Smooth muscle cell (in vitro differentiated cells): ENCODE results near the gene C20orf204. TPM values are rescaled to one million over a fixed set of nuclear protein-coding genes. Genes with fewer than 3 reads are reported as not detected.

ENCODE experiments used
- DNase-seq: peaks from one replicate; lab custom pipeline; 2025; ENCODE audit not compliant: unreplicated experiment; lab: John Stamatoyannopoulos, UW
- H2AFZ ChIP-seq: fragments of 200-600 bp; sonication (generic); 2 replicates; pipeline ENCODE4 v1.6.0; 2016; ENCODE audit warnings: antibody characterized with exemption, low read depth, mild to moderate bottlenecking
- H3F3A ChIP-seq: fragments of 200-600 bp; sonication (generic); 2 replicates; pipeline ENCODE4 v1.6.0; 2017; ENCODE audit warnings: antibody characterized with exemption, low read depth
- H3K27ac ChIP-seq: fragments of 200-600 bp; sonication (generic); 2 replicates; pipeline ENCODE4 v1.5.1; 2016; ENCODE audit warnings: low read depth, mild to moderate bottlenecking
- H3K27me3 ChIP-seq: fragments of 200-600 bp; sonication (generic); 2 replicates; pipeline ENCODE4 v1.6.1; 2016; ENCODE audit warnings: low read depth, mild to moderate bottlenecking
- H3K36me3 ChIP-seq: fragments of 200-600 bp; sonication (generic); 2 replicates; pipeline ENCODE4 v1.5.1; 2016; ENCODE audit warnings: low read depth
- H3K4me1 ChIP-seq: fragments of 200-600 bp; sonication (generic); 2 replicates; pipeline ENCODE4 v1.5.1; 2016; ENCODE audit warnings: low read depth
- H3K4me2 ChIP-seq: fragments of 200-600 bp; sonication (generic); 2 replicates; pipeline ENCODE4 v1.6.0; 2016; ENCODE audit warnings: mild to moderate bottlenecking
- H3K4me3 ChIP-seq: fragments of 200-600 bp; sonication (generic); 2 replicates; pipeline ENCODE4 v1.5.1; 2016; ENCODE audit warnings: mild to moderate bottlenecking
- H3K79me2 ChIP-seq: fragments of 200-600 bp; sonication (generic); 2 replicates; pipeline ENCODE4 v1.6.0; 2016; ENCODE audit warnings: low read depth, mild to moderate bottlenecking
- H3K9ac ChIP-seq: fragments of 200-600 bp; sonication (generic); 2 replicates; pipeline ENCODE4 v1.6.0; 2016; ENCODE audit warnings: low read depth
- H3K9me3 ChIP-seq: fragments of 200-600 bp; sonication (generic); replicated peaks from 2 replicates; pipeline ENCODE4 v1.5.1; 2016; ENCODE audit warnings: low read depth
- H4K20me1 ChIP-seq: fragments of 200-600 bp; sonication (generic); 2 replicates; pipeline ENCODE4 v1.6.0; 2016; ENCODE audit warnings: low read depth
- whole genome bisulfite sequencing: methylation state at CpG from one replicate; pipeline ENCODE4 v1.1.7; 2016; ENCODE audit warnings: low lambda C conversion rate; 5-methylcytosine and 5-hydroxymethylcytosine counted together
- polyA plus RNA-seq: library from polyadenylated mRNA; unstranded; fragments of >200 nt; fragmentation: Nextera tagmentation; extraction: Ambion mirVana; gene quantifications from 2 replicates; pipeline ENCODE4 v1.2.1, GENCODE V29; 2016
- total RNA-seq: library from RNA; depleted of rRNA; stranded (reverse); fragments of >200 nt; gene quantifications from 2 replicates; pipeline ENCODE4 v1.2.3, GENCODE V29; 2014
- TF ChIP-seq, protein P1 (sequence below): fragments of 200-600 bp; sonication (generic); IDR thresholded peaks from 2 replicates; pipeline ENCODE4 v1.5.1; 2017; ENCODE audit warnings: borderline replicate concordance, mild to moderate bottlenecking, antibody characterized with exemption; ENCODE audit not compliant: insufficient read depth, poor library complexity, severe bottlenecking

Gene C20orf204
- total and polyA plus RNA-seq, 2 experiments from 2014 or later, result 0.09 to 0.87 TPM

DNA sequence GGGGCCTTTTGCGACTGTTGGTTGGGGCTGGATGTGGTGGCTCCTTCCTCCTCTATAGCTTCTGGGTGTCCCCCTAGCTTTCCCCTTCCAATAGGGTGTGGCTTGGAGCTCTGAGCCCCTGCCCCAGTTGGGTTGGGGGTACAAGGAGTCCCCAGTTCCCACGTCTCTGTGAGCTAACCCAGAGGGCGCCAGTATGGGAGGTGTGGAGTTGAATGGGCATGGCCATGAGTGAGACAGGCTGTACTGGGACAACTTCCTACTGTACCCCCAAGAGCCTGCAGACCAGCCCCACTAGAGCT, 1.2 kb downstream of the C20orf204 start:
- TF ChIP-seq, protein P1, sequence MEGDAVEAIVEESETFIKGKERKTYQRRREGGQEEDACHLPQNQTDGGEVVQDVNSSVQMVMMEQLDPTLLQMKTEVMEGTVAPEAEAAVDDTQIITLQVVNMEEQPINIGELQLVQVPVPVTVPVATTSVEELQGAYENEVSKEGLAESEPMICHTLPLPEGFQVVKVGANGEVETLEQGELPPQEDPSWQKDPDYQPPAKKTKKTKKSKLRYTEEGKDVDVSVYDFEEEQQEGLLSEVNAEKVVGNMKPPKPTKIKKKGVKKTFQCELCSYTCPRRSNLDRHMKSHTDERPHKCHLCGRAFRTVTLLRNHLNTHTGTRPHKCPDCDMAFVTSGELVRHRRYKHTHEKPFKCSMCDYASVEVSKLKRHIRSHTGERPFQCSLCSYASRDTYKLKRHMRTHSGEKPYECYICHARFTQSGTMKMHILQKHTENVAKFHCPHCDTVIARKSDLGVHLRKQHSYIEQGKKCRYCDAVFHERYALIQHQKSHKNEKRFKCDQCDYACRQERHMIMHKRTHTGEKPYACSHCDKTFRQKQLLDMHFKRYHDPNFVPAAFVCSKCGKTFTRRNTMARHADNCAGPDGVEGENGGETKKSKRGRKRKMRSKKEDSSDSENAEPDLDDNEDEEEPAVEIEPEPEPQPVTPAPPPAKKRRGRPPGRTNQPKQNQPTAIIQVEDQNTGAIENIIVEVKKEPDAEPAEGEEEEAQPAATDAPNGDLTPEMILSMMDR, result no peak

DNA sequence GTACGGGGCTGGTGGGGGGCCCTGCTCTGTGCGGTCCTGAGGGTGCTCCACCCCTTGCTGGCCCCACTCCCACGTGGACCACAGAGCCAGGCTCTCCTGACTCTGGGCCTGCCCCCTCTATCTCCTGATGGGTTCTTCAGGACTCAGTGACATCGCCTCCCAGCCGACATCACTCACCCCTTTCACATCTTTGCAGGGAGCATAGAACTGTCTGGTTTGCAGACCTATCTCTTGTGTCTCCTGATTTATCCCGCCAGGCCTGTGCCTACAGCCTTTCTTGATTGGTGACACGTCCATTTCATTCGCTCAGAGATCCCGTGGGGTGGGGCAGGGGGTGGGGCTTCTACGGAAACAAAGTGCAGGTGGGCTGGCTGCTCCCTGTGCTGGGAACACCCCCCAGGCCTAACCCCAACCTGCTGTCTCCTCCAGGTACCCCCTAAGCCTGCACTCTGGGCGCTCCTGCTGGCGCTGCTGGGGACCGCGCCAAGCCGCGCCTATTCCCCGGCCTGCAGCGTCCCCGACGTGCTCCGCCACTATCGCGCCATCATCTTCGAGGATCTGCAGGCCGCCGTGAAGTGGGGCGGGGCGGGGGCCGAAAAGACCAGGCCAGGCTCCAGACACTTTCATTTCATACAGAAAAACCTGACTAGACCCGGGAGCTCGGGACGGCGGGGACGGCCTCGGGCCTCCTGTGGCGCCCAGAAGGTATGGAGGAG, 1.7 kb downstream of the C20orf204 start:
- H3K4me3 ChIP-seq, result peak overlapping the region; percentile 67
- peaks cover 41% of the 10 kb centered on the region for H3K27me3 ChIP-seq
- no peaks in the 10 kb centered on the region for H3K9me3 ChIP-seq
- TF ChIP-seq, protein P1, result peak; percentile 2
- H4K20me1 ChIP-seq, result no peaks in the 10 kb centered on the region
- peaks cover 10% of the 10 kb centered on the region for H3K4me1 ChIP-seq
- H3K9ac ChIP-seq, result no peak overlapping the region
- no peaks in the 10 kb centered on the region for H3K36me3 ChIP-seq
- no peak overlapping the region for H3K27ac ChIP-seq
- peak overlapping the region; percentile 95 for H3K4me2 ChIP-seq
- H3F3A ChIP-seq, result no peaks in the 10 kb centered on the region
- WGBS, result 19% methylated on average over 36 of the region's 36 CpGs
- no peak overlapping the region for H2AFZ ChIP-seq
- no peak for DNase-seq
- H3K79me2 ChIP-seq, result no peaks in the 10 kb centered on the region

More for the DNA sequence above, 1.2 kb downstream of the C20orf204 start:
- no peak overlapping the region for H2AFZ ChIP-seq
- 81% methylated on average over 3 of the region's 3 CpGs for WGBS
- DNase-seq, result no peak
- H4K20me1 ChIP-seq, result no peaks in the 10 kb centered on the region
- no peaks in the 10 kb centered on the region for H3K9me3 ChIP-seq
- H3K27ac ChIP-seq, result no peak overlapping the region
- H3K36me3 ChIP-seq, result no peaks in the 10 kb centered on the region
- no peak overlapping the region for H3K4me3 ChIP-seq
- H3K4me2 ChIP-seq, result no peak overlapping the region
- no peak overlapping the region for H3K9ac ChIP-seq
- peaks cover 7% of the 10 kb centered on the region for H3K4me1 ChIP-seq
- no peaks in the 10 kb centered on the region for H3F3A ChIP-seq
- no peaks in the 10 kb centered on the region for H3K79me2 ChIP-seq
- H3K27me3 ChIP-seq, result peaks cover 39% of the 10 kb centered on the region

DNA sequence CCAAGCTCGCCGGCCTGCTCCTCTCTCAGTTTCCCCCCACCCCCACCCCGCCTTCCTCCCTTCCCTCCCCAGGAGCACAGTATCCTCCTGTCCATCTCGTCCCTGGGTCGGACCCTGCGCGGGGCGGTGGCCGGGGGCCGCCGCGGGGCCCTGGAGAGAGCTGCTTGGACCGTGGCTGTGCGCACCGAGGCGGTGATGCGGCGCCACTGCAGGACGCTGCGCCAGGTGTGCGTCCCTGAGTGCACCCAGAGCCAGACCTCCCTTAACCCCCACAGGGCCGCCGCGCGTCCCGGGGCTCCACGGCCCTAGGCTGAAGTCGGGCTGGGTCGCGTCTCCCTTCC, 2.2 kb downstream of the C20orf204 start:
- peaks cover 10% of the 10 kb centered on the region for H3K4me1 ChIP-seq
- no peak overlapping the region for H3K27ac ChIP-seq
- 3% methylated on average over 15 of the region's 30 CpGs for WGBS
- H3K9ac ChIP-seq, result no peak overlapping the region
- peak overlapping the region; percentile 95 for H3K4me2 ChIP-seq
- TF ChIP-seq, protein P1, result no peak
- H3K4me3 ChIP-seq, result peak overlapping the region; percentile 67
- no peaks in the 10 kb centered on the region for H4K20me1 ChIP-seq
- H3K79me2 ChIP-seq, result no peaks in the 10 kb centered on the region
- H2AFZ ChIP-seq, result no peak overlapping the region
- H3F3A ChIP-seq, result no peaks in the 10 kb centered on the region
- peaks cover 41% of the 10 kb centered on the region for H3K27me3 ChIP-seq
- no peaks in the 10 kb centered on the region for H3K9me3 ChIP-seq
- DNase-seq, result no peak
- H3K36me3 ChIP-seq, result no peaks in the 10 kb centered on the region
